Omental fat pad (tissue), 4 donors: ENCODE results near the gene GFI1. TPM values are rescaled to one million over a fixed set of nuclear protein-coding genes. Genes with fewer than 3 reads are reported as not detected.

ENCODE experiments used
- ATAC-seq: fragments of 150-250 bp; one replicate; pipeline ENCODE4 v1.9.1; 2016; ENCODE audit warnings: mild to moderate bottlenecking, moderate library complexity; ENCODE audit not compliant: low FRiP score
- DNase-seq: peaks from one replicate; pipeline ENCODE4 v3.0.0-alpha.2; 2019; ENCODE audit warnings: low spot score
- total RNA-seq, 4 donors: library from RNA; depleted of rRNA; stranded (reverse); fragments of >200 nt; gene quantifications; one replicate each; pipeline ENCODE4 v1.1.0, GENCODE V29; 2016
- TF ChIP-seq, protein P1 (sequence below), 3 donors: fragments of 450-650 bp; IDR thresholded peaks; one replicate each; pipeline ENCODE4 v1.5.1; 2016 to 2017; ENCODE audit warnings: antibody characterized with exemption in 3 of 3, mild to moderate bottlenecking in 3 of 3, moderate library complexity in 2 of 3

The GFI1 gene
- total RNA-seq, 4 donors from 2014 or later, result 0.93 to 2.9 (median 1.4) TPM

DNA sequence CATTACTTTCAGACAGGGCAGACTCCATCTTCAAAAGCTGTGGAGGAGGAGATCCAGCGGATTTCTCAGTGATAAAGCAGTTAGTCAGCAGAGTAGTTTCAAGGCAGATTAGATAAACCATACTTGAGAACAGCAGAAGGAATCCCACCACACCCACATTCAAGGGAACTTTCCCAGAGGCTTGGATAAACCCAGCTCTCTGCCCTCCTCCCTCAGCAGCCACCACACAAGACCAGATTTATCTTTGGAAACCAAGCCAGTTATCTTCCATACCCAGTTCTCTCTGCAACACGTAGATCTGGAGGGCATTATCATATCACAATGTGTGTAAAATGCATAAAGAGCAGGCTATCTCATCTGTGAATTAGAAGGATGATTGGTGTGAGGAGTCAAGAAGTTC, 40.2 kb downstream of the GFI1 start:
- no peak for DNase-seq
- TF ChIP-seq, protein P1, sequence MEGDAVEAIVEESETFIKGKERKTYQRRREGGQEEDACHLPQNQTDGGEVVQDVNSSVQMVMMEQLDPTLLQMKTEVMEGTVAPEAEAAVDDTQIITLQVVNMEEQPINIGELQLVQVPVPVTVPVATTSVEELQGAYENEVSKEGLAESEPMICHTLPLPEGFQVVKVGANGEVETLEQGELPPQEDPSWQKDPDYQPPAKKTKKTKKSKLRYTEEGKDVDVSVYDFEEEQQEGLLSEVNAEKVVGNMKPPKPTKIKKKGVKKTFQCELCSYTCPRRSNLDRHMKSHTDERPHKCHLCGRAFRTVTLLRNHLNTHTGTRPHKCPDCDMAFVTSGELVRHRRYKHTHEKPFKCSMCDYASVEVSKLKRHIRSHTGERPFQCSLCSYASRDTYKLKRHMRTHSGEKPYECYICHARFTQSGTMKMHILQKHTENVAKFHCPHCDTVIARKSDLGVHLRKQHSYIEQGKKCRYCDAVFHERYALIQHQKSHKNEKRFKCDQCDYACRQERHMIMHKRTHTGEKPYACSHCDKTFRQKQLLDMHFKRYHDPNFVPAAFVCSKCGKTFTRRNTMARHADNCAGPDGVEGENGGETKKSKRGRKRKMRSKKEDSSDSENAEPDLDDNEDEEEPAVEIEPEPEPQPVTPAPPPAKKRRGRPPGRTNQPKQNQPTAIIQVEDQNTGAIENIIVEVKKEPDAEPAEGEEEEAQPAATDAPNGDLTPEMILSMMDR (IDR thresholded peaks at IDR 0.05), result no peak
- ATAC-seq, result no peak

DNA sequence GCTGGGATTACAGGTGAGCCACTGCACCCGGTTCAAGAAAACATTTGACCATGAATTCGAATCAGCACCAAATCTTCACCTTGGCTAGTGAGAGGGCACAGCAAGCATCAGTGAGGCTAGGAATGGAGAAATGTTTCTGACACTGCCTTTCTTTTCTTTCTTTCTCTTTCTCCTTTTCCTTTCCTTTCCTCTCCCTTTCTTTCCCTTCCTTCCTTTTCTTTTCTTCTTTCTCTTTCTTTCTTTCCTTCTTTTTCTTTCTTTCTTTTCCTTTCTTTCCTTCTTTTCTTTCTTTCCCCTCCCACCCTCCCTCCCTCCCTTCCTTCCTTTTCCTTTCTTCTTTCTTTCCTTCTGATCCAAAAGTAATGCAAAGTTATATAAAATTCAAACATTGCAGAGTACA, 40.9 kb downstream of the GFI1 start:
- ATAC-seq, result no peak
- no peak for DNase-seq
- TF ChIP-seq, protein P1 (IDR thresholded peaks at IDR 0.05), result no peak

- DNase-seq (no peak), ATAC-seq (no peak)
- TF ChIP-seq, protein P1 (IDR thresholded peaks at IDR 0.05), result no peak
Observed at GRCh38 chr1:92444351-92444750, 42.4 kb downstream of the GFI1 start.

- ATAC-seq (no peak), DNase-seq (no peak)
Observed at GRCh38 chr1:92443893-92444292, 42.8 kb downstream of the GFI1 start.

DNA sequence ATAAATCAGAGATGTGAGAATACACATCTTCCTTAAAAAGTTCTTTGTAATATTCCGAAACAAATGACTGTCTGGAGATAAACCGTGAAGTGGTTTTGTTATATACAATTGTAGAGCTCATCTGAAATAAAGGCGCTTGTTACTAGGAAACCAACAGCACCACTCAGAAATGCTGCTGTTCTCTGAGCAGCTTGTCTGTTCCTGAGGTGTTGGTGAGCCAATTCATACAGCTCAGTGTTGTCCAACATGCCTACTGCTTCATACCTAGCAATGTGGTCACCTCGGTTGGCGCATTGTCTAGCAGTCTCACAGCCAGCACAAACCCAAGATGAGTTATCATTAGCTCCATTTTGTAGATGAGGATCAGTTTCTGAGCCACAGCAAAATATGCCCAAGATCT, 44.4 kb downstream of the GFI1 start:
- DNase-seq (no peak), ATAC-seq (no peak)
- TF ChIP-seq, protein P1 (IDR thresholded peaks at IDR 0.05), result no peak

More at GRCh38 chr1:92443893-92444292, 42.8 kb downstream of the GFI1 start:
- TF ChIP-seq, protein P1 (IDR thresholded peaks at IDR 0.05), result no peak

GRCh38 chr1:92441697-92442342, 44.9 kb downstream of the GFI1 start:
- DNase-seq (no peak), ATAC-seq (no peak)
- TF ChIP-seq, protein P1 (IDR thresholded peaks at IDR 0.05), result no peak

DNA sequence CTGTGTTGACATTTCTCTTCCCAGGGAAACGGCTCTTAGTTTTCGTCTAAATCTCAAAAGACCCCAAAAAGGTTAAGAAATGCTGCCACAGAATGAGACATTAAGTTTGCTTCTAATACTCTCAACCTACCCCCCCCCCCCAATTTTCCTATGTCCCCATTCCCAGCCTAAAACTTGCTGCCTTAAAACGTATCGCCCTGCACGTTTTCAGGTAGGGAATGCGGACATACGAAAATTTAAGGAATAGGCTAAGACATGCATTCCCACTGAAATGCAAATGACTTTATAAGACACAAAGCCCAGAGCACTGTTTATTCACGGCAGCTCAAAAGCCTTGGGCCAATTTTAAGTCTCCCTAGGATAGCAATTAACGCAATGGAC, 45.4 kb downstream of the GFI1 start:
- TF ChIP-seq, protein P1 (IDR thresholded peaks at IDR 0.05), result no peak
- ATAC-seq (no peak), DNase-seq (no peak)
